ENCODE measurements around the gene PADI1.

PADI1 gene

GRCh38 chr1:17195731-17196130, 9.2 kb upstream of the PADI1 start:
- DNase-seq (ENCODE audit: low read depth in 1 of 2, low spot score in 1 of 2): no peak
- TF ChIP-seq POLR2AphosphoS5 (IDR thresholded peaks at IDR 0.05; ENCODE audit: low read depth) (no peak), SPI1 (IDR thresholded peaks at IDR 0.05; ENCODE audit: borderline replicate concordance, low read depth) (no peak), GABPA (IDR thresholded peaks at IDR 0.05; ENCODE audit: low read depth) (no peak), REST (IDR thresholded peaks at IDR 0.05; ENCODE audit: insufficient replicate concordance, low read depth) (no peak), CTCF (IDR thresholded peaks at IDR 0.05; ENCODE audit: insufficient read depth, low read length) (no peak)
- Histone ChIP-seq H3K27me3 (ENCODE audit: insufficient read depth, poor library complexity, severe bottlenecking) (no peaks in the 10 kb centered on the region), H3K27ac (replicated peaks) (no peak overlapping the region), H3K4me3 (replicated peaks; ENCODE audit: insufficient read depth, low read length) (no peak overlapping the region)

GRCh38 chr1:17196496-17197185, 8.3 kb upstream of the PADI1 start:
- H3K4me3 ChIP-seq (replicated peaks; ENCODE audit: insufficient read depth, low read length): no peak overlapping the region
- H3K27me3 ChIP-seq (ENCODE audit: insufficient read depth, poor library complexity, severe bottlenecking): no peaks in the 10 kb centered on the region
- no peak for DNase-seq (ENCODE audit: low read depth in 1 of 2, low spot score in 1 of 2)
- TF ChIP-seq CTCF (IDR thresholded peaks at IDR 0.05; ENCODE audit: insufficient read depth, low read length): no peak
- TF ChIP-seq SPI1 (IDR thresholded peaks at IDR 0.05; ENCODE audit: borderline replicate concordance, low read depth): no peak
- TF ChIP-seq GABPA (IDR thresholded peaks at IDR 0.05; ENCODE audit: low read depth): no peak
- TF ChIP-seq REST (IDR thresholded peaks at IDR 0.05; ENCODE audit: insufficient replicate concordance, low read depth): no peak
- no peak for TF ChIP-seq POLR2AphosphoS5 (IDR thresholded peaks at IDR 0.05; ENCODE audit: low read depth)
- H3K27ac ChIP-seq (replicated peaks): no peak overlapping the region

GRCh38 chr1:17197696-17198095, 7.2 kb upstream of the PADI1 start:
- Histone ChIP-seq H3K4me3 (replicated peaks; ENCODE audit: insufficient read depth, low read length) (no peak overlapping the region), H3K27me3 (ENCODE audit: insufficient read depth, poor library complexity, severe bottlenecking) (no peaks in the 10 kb centered on the region), H3K27ac (replicated peaks) (no peak overlapping the region)
- no peak for TF ChIP-seq CTCF (IDR thresholded peaks at IDR 0.05; ENCODE audit: insufficient read depth, low read length)
- TF ChIP-seq SPI1 (IDR thresholded peaks at IDR 0.05; ENCODE audit: borderline replicate concordance, low read depth): no peak
- TF ChIP-seq POLR2AphosphoS5 (IDR thresholded peaks at IDR 0.05; ENCODE audit: low read depth): no peak
- TF ChIP-seq GABPA (IDR thresholded peaks at IDR 0.05; ENCODE audit: low read depth): no peak
- DNase-seq (ENCODE audit: low read depth in 1 of 2, low spot score in 1 of 2): no peak

Data from HL-60 (cell line).